Neural cell (in vitro differentiated cells): Measurements from ENCODE around the gene MFSD6L. TPM values are rescaled to one million over a fixed set of nuclear protein-coding genes. Genes with fewer than 3 reads are reported as not detected.

Source experiments
- H2AFZ ChIP-seq: fragments of 200-600, 300-800 bp; sonication (generic), shearing (Covaris generic); 2 replicates; pipeline ENCODE4 v1.6.0; 2014; ENCODE audit warnings: low read depth, mild to moderate bottlenecking, antibody characterized with exemption, low read length, moderate library complexity
- H3F3A ChIP-seq: fragments of 200-600 bp; shearing (Covaris generic); 2 replicates; pipeline ENCODE4 v1.6.1; 2016; ENCODE audit warnings: mild to moderate bottlenecking, moderate library complexity, mixed read lengths, antibody characterized with exemption, low read length; ENCODE audit not compliant: insufficient read depth, poor library complexity, severe bottlenecking
- H3K27ac ChIP-seq: fragments of 200-600, 300-800 bp; sonication (generic), shearing (Covaris generic); 2 replicates; pipeline ENCODE4 v1.5.1; 2014; ENCODE audit warnings: mild to moderate bottlenecking, low read length, moderate library complexity
- H3K27me3 ChIP-seq: fragments of 300-800, 200-600 bp; sonication (generic), shearing (Covaris generic); 2 replicates; pipeline ENCODE4 v1.6.0; 2014; ENCODE audit warnings: mild to moderate bottlenecking, low read depth, low read length, moderate library complexity; ENCODE audit not compliant: insufficient read depth
- H3K36me3 ChIP-seq: fragments of 300-800, 200-600 bp; sonication (generic), shearing (Covaris generic); 2 replicates; pipeline ENCODE4 v1.5.1; 2014; ENCODE audit warnings: mild to moderate bottlenecking, antibody characterized with exemption, low read length, moderate library complexity; ENCODE audit not compliant: insufficient read depth
- H3K4me2 ChIP-seq: fragments of 300-800, 200-600 bp; sonication (generic), shearing (Covaris generic); 2 replicates; pipeline ENCODE4 v1.6.0; 2014; ENCODE audit warnings: mild to moderate bottlenecking, low read length
- H3K4me3 ChIP-seq: fragments of 300-800, 200-600 bp; sonication (generic), shearing (Covaris generic); 2 replicates; pipeline ENCODE4 v1.5.1; 2014; ENCODE audit warnings: mild to moderate bottlenecking, low read length, moderate library complexity
- H3K79me2 ChIP-seq: fragments of 200-600 bp; shearing (Covaris generic); replicated peaks from 2 replicates; pipeline ENCODE4 v1.6.0; 2014; ENCODE audit warnings: mild to moderate bottlenecking, low read length, moderate library complexity; ENCODE audit not compliant: insufficient read depth
- H3K9ac ChIP-seq: fragments of 300-800, 200-600 bp; sonication (generic), shearing (Covaris generic); 2 replicates; pipeline ENCODE4 v1.6.1; 2016; ENCODE audit warnings: mild to moderate bottlenecking, low read length, mixed read lengths
- H3K9me2 ChIP-seq: fragments of 200-600 bp; shearing (Covaris generic); 2 replicates; pipeline ENCODE4 v1.6.1; 2016; ENCODE audit warnings: mild to moderate bottlenecking, low read length, mixed read lengths; ENCODE audit not compliant: insufficient read depth
- H3K9me3 ChIP-seq: fragments of 200-600, 300-800 bp; sonication (generic), shearing (Covaris generic); 2 replicates; pipeline ENCODE4 v1.6.1; 2016; ENCODE audit warnings: mild to moderate bottlenecking, mixed run types, low read length, moderate library complexity, mixed read lengths
- H4K20me1 ChIP-seq: fragments of 200-600 bp; shearing (Covaris generic); 2 replicates; pipeline ENCODE4 v1.6.1; 2016; ENCODE audit warnings: mild to moderate bottlenecking, mixed run types; ENCODE audit not compliant: insufficient read depth
- EP300 ChIP-seq: fragments of 450-650 bp; conservative IDR thresholded peaks from 2 replicates; pipeline ENCODE4 v1.6.1; 2014; ENCODE audit warnings: antibody characterized with exemption, mild to moderate bottlenecking, moderate library complexity; ENCODE audit not compliant: poor library complexity, severe bottlenecking
- EZH2 ChIP-seq: fragments of 200-600, 300-800 bp; shearing (Covaris generic), sonication (generic); IDR thresholded peaks from 2 replicates; pipeline ENCODE4 v1.6.1; 2014; ENCODE audit warnings: antibody characterized with exemption, low read length, borderline replicate concordance, mild to moderate bottlenecking; ENCODE audit not compliant: insufficient read depth, poor library complexity, severe bottlenecking
- MXI1 ChIP-seq: fragments of 450-650 bp; conservative IDR thresholded peaks from 2 replicates; pipeline ENCODE4 v1.6.1; 2014; ENCODE audit warnings: antibody characterized with exemption, mild to moderate bottlenecking; ENCODE audit not compliant: poor library complexity, severe bottlenecking
- POLR2AphosphoS5 ChIP-seq: IDR thresholded peaks from 2 replicates; pipeline ENCODE4 v1.6.1; 2012
- RAD21 ChIP-seq: fragments of 450-650 bp; conservative IDR thresholded peaks from 2 replicates; pipeline ENCODE4 v1.6.1; 2014; ENCODE audit warnings: antibody characterized with exemption, mild to moderate bottlenecking, moderate library complexity
- SMC3 ChIP-seq: fragments of 450-650 bp; conservative IDR thresholded peaks from 2 replicates; pipeline ENCODE4 v1.6.1; 2014; ENCODE audit warnings: antibody characterized with exemption, mild to moderate bottlenecking, moderate library complexity; ENCODE audit not compliant: poor library complexity
- TAF1 ChIP-seq: IDR thresholded peaks from 2 replicates; pipeline ENCODE4 v1.6.1; 2012; ENCODE audit warnings: low read depth
- polyA plus RNA-seq: library from polyadenylated mRNA; depleted of rRNA; stranded (reverse); fragments of >200 nt; gene quantifications from 2 replicates; pipeline ENCODE4 v1.2.3, GENCODE V29; 2014
- TF ChIP-seq, protein P1 (sequence below): IDR thresholded peaks from 2 replicates; pipeline ENCODE4 v1.6.1; 2012; ENCODE audit warnings: borderline replicate concordance
- TF ChIP-seq, protein P2 (sequence below): fragments of 450-650 bp; IDR thresholded peaks from 2 replicates; pipeline ENCODE4 v1.5.1; 2014; ENCODE audit warnings: antibody characterized with exemption, mild to moderate bottlenecking, moderate library complexity; ENCODE audit not compliant: poor library complexity, severe bottlenecking

The MFSD6L gene
- polyA plus RNA-seq, 1 donor from 2014 or later = not detected

DNA sequence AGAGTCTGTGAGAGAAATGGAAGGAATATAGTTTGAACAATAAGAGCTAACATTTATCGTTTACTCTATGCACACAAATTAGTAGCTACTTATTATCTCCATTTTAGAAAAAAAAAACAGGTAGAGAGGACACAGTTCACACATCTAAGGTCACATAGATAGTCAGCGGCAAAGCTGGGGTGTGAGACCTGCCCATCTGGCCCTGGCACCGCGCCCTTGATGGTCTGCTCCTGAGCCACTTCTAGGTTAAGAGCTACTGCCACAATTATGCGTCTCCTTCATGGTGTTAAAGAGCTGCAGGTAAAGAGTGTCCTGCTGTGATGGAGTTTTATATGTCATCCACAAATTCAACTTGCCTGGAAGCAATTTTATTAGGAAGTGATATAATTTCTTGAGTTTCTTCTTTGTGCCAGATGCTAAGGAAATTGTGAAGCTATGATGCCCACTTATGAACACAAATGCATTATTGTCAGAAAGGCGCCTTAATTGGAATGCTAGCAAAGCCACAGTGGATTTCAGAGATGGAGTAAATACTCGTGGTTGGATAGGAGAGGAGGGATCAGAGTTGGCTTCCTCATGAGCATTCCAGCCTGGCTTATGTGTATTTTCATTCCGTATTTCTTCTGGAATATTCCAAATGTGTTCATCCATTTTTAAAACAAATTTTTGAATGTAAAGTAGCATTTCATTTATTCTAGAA is 21.3 kb upstream of the MFSD6L start:
- H4K20me1 ChIP-seq = no peaks in the 10 kb centered on the region
- no peaks in the 10 kb centered on the region for H3K9me2 ChIP-seq
- no peaks in the 10 kb centered on the region for H3K79me2 ChIP-seq
- no peaks in the 10 kb centered on the region for H3K27me3 ChIP-seq
- no peak overlapping the region for H3K9ac ChIP-seq
- no peaks in the 10 kb centered on the region for H3K36me3 ChIP-seq
- TF ChIP-seq RAD21 (no peak), TAF1 (no peak), EP300 (no peak), SMC3 (no peak), MXI1 (no peak), POLR2AphosphoS5 (no peak), EZH2 (no peak)
- TF ChIP-seq, protein P1, sequence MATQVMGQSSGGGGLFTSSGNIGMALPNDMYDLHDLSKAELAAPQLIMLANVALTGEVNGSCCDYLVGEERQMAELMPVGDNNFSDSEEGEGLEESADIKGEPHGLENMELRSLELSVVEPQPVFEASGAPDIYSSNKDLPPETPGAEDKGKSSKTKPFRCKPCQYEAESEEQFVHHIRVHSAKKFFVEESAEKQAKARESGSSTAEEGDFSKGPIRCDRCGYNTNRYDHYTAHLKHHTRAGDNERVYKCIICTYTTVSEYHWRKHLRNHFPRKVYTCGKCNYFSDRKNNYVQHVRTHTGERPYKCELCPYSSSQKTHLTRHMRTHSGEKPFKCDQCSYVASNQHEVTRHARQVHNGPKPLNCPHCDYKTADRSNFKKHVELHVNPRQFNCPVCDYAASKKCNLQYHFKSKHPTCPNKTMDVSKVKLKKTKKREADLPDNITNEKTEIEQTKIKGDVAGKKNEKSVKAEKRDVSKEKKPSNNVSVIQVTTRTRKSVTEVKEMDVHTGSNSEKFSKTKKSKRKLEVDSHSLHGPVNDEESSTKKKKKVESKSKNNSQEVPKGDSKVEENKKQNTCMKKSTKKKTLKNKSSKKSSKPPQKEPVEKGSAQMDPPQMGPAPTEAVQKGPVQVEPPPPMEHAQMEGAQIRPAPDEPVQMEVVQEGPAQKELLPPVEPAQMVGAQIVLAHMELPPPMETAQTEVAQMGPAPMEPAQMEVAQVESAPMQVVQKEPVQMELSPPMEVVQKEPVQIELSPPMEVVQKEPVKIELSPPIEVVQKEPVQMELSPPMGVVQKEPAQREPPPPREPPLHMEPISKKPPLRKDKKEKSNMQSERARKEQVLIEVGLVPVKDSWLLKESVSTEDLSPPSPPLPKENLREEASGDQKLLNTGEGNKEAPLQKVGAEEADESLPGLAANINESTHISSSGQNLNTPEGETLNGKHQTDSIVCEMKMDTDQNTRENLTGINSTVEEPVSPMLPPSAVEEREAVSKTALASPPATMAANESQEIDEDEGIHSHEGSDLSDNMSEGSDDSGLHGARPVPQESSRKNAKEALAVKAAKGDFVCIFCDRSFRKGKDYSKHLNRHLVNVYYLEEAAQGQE = no peak
- TF ChIP-seq, protein P2, sequence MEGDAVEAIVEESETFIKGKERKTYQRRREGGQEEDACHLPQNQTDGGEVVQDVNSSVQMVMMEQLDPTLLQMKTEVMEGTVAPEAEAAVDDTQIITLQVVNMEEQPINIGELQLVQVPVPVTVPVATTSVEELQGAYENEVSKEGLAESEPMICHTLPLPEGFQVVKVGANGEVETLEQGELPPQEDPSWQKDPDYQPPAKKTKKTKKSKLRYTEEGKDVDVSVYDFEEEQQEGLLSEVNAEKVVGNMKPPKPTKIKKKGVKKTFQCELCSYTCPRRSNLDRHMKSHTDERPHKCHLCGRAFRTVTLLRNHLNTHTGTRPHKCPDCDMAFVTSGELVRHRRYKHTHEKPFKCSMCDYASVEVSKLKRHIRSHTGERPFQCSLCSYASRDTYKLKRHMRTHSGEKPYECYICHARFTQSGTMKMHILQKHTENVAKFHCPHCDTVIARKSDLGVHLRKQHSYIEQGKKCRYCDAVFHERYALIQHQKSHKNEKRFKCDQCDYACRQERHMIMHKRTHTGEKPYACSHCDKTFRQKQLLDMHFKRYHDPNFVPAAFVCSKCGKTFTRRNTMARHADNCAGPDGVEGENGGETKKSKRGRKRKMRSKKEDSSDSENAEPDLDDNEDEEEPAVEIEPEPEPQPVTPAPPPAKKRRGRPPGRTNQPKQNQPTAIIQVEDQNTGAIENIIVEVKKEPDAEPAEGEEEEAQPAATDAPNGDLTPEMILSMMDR = no peak
- H3K27ac ChIP-seq = no peak overlapping the region
- H3K4me2 ChIP-seq = no peak overlapping the region
- no peaks in the 10 kb centered on the region for H3F3A ChIP-seq
- H3K9me3 ChIP-seq = no peaks in the 10 kb centered on the region
- no peak overlapping the region for H3K4me3 ChIP-seq
- H2AFZ ChIP-seq = no peak overlapping the region

DNA sequence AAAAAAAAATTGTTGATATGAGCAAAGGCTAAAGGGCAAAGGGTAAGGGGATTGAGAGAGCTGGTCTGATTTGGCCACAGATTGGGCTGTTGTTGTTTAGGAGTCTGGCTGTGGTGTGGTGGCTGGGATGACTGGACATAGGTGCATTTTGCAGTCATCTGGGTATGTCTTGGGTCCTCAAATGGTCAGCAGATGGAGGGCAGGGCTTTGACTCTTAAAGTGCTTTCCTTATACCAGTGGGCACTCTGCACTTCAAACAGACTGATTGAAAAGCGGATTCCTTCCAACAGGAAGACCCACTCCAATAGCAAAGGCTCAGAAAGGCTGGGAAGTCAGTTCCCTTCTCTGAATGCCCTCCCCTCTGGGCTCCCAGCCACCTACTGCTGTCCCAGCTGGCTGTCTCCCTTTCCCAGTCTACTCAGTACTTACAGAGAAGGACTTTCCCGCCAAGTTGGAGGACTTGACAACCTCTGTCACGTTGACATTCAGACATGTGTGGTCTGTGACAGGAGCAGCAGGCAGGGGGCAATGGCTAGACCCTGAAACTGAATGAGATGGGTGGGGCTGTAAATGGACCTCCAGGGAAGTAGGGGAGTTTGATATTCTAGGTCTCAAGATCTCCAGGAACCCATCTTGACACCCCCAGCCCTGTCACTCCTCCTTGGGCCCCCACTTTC is 19.6 kb upstream of the MFSD6L start:
- no peak overlapping the region for H2AFZ ChIP-seq

More for the DNA sequence above, 19.6 kb upstream of the MFSD6L start:
- H3K9me2 ChIP-seq = no peaks in the 10 kb centered on the region
- H3K9me3 ChIP-seq = no peaks in the 10 kb centered on the region
- H3K36me3 ChIP-seq = no peaks in the 10 kb centered on the region
- no peaks in the 10 kb centered on the region for H3K79me2 ChIP-seq
- no peak overlapping the region for H3K4me3 ChIP-seq
- no peaks in the 10 kb centered on the region for H4K20me1 ChIP-seq
- no peaks in the 10 kb centered on the region for H3F3A ChIP-seq
- no peak overlapping the region for H3K4me2 ChIP-seq
- H3K9ac ChIP-seq = no peak overlapping the region
- TF ChIP-seq, protein P1 = no peak
- TF ChIP-seq MXI1 = no peak
- TF ChIP-seq, protein P2 = no peak
- no peak for TF ChIP-seq EZH2
- no peak for TF ChIP-seq SMC3
- no peak for TF ChIP-seq POLR2AphosphoS5
- TF ChIP-seq RAD21 = no peak
- TF ChIP-seq EP300 = no peak
- no peak for TF ChIP-seq TAF1
- H3K27ac ChIP-seq = no peak overlapping the region
- no peaks in the 10 kb centered on the region for H3K27me3 ChIP-seq
